GM12878 (cell line): ENCODE results near the gene SBF2. TPM values are rescaled to one million over a fixed set of nuclear protein-coding genes. Genes with fewer than 3 reads are reported as not detected.

Experiments
- ATAC-seq: fragments of 200-7000 bp; cut with Tn5 transposase; 3 replicates; pipeline ENCODE4 v1.9.1; 2020; ENCODE audit warnings: mild to moderate bottlenecking, moderate library complexity
- BruUV-seq: library from RNA; stranded (reverse); fragments of 400-500 nt; replicated peaks from 2 replicates; lab custom pipeline; 2021; lab: Mats Ljungman, UMichigan
- CTCF ChIA-PET: fragments of 300-600 bp; sonication (Branson Sonifier 250); formaldehyde crosslinking; extraction: SDS; loops from one replicate; lab custom pipeline; 2021; ENCODE audit warnings: inconsistent platforms; lab: Yijun Ruan, JAX
- POLR2A ChIA-PET: fragments of 350-600 bp; formaldehyde crosslinking; extraction: SDS; loops from one replicate; lab custom pipeline; 2021; ENCODE audit warnings: inconsistent platforms; lab: Charles Lee
- RAD21 ChIA-PET: fragments of 300-600 bp; sonication (Branson Sonifier 250); formaldehyde crosslinking; loops from one replicate; lab custom pipeline; 2023; ENCODE audit warnings: antibody characterized with exemption; ENCODE audit not compliant: unreplicated experiment; lab: Charles Lee
- SMC1A ChIA-PET: fragments of 300-600 bp; sonication (Branson Sonifier 250); formaldehyde crosslinking; loops from one replicate; lab custom pipeline; 2023; ENCODE audit not compliant: unreplicated experiment, uncharacterized antibody; lab: Charles Lee
- DNase-seq: peaks from one replicate; pipeline ENCODE4 v3.0.0-alpha.2; 2011; ENCODE audit warnings: low read depth, low spot score
- FAIRE-seq: peaks from 3 replicates; lab custom pipeline; 2011; peaks lifted over from hg19 to GRCh38; lab: Jason Lieb, UNC
- H2AFZ ChIP-seq: 2 replicates; pipeline ENCODE4 v1.6.0; 2011; ENCODE audit warnings: low read depth, low read length, control low read depth; ENCODE audit not compliant: control insufficient read depth
- H3K27ac ChIP-seq: 2 replicates; pipeline ENCODE4 v1.5.1; 2011; ENCODE audit warnings: control low read depth; ENCODE audit not compliant: control insufficient read depth, insufficient read depth
- H3K27me3 ChIP-seq, 2 experiments: replicated peaks in 1 of 2; 2 replicates each; pipeline versions ENCODE4 v1.6.0 to v1.6.1; 2011; ENCODE audit warnings: low read length in 1 of 2; ENCODE audit not compliant: control insufficient read depth in 2 of 2, insufficient read depth in 2 of 2
- H3K36me3 ChIP-seq, 2 experiments: 2 replicates each; pipeline ENCODE4 v1.5.1; 2011; ENCODE audit warnings: low read length in 1 of 2; ENCODE audit not compliant: control insufficient read depth in 2 of 2, insufficient read depth in 2 of 2
- H3K4me1 ChIP-seq: 2 replicates; pipeline ENCODE4 v1.6.1; 2011; ENCODE audit warnings: mild to moderate bottlenecking, low read length, moderate library complexity, mixed read lengths; ENCODE audit not compliant: control insufficient read depth, insufficient read depth
- H3K4me2 ChIP-seq: 2 replicates; pipeline ENCODE4 v1.6.0; 2011; ENCODE audit warnings: control low read depth; ENCODE audit not compliant: control insufficient read depth, insufficient read depth
- H3K4me3 ChIP-seq: fragments of 200-600 bp; sonication (generic); 2 replicates; pipeline ENCODE4 v1.5.1; 2016
- H3K79me2 ChIP-seq: 2 replicates; pipeline ENCODE4 v1.6.0; 2011; ENCODE audit warnings: low read length; ENCODE audit not compliant: control insufficient read depth, insufficient read depth
- H3K9ac ChIP-seq: 2 replicates; pipeline ENCODE4 v1.8.0; 2011; ENCODE audit warnings: low read length, control low read depth, mixed read lengths; ENCODE audit not compliant: control insufficient read depth, insufficient read depth
- H3K9me3 ChIP-seq: replicated peaks from 3 replicates; pipeline ENCODE4 v1.5.1; 2011; ENCODE audit warnings: mild to moderate bottlenecking, low read length; ENCODE audit not compliant: control insufficient read depth, insufficient read depth
- H4K20me1 ChIP-seq: 2 replicates; pipeline ENCODE4 v1.6.0; 2011; ENCODE audit not compliant: control insufficient read depth, insufficient read depth
- ASH2L ChIP-seq: fragments of 300-600, 200-600 bp; sonication (generic); IDR thresholded peaks from 2 replicates; pipeline ENCODE4 v1.6.1; 2017; ENCODE audit warnings: low read depth, mild to moderate bottlenecking, borderline replicate concordance
- BMI1 ChIP-seq: fragments of 450-650 bp; IDR thresholded peaks from 2 replicates; pipeline ENCODE4 v1.6.1; 2016; ENCODE audit warnings: mild to moderate bottlenecking, moderate library complexity, borderline replicate concordance
- IKZF2 ChIP-seq, 2 experiments: fragments of 450-650 bp; IDR thresholded peaks; 2 replicates each; pipeline ENCODE4 v1.6.1; 2017; ENCODE audit warnings: mild to moderate bottlenecking in 2 of 2, moderate library complexity in 2 of 2
- IRF3 ChIP-seq: fragments of 450-650 bp; IDR thresholded peaks from 2 replicates; pipeline ENCODE4 v1.6.1; 2014; ENCODE audit warnings: mild to moderate bottlenecking
- MTA3 ChIP-seq: IDR thresholded peaks from 2 replicates; pipeline ENCODE4 v1.6.1; 2012; ENCODE audit warnings: low read length, inconsistent platforms, borderline replicate concordance
- MYB ChIP-seq: fragments of 150-350 bp; IDR thresholded peaks from 2 replicates; pipeline ENCODE4 v1.6.1; 2014; ENCODE audit warnings: mild to moderate bottlenecking, low read depth, low read length, borderline replicate concordance
- NR2C1 ChIP-seq: fragments of 450-650 bp; IDR thresholded peaks from 2 replicates; pipeline ENCODE4 v1.6.1; 2017; ENCODE audit warnings: antibody characterized with exemption, mild to moderate bottlenecking, moderate library complexity
- RELA ChIP-seq: fragments of 450-650 bp; IDR thresholded peaks from 2 replicates; pipeline ENCODE4 v1.8.0; 2014; ENCODE audit warnings: borderline replicate concordance; ENCODE audit not compliant: partially characterized antibody
- RFX5 ChIP-seq: IDR thresholded peaks from 2 replicates; pipeline ENCODE4 v1.6.1; 2011; ENCODE audit warnings: low read depth, low read length, improper control_type of control experiment
- SPI1 ChIP-seq: IDR thresholded peaks from 2 replicates; pipeline ENCODE4 v1.6.1; 2011; ENCODE audit warnings: low read depth, mild to moderate bottlenecking, low read length, moderate library complexity, borderline replicate concordance; ENCODE audit not compliant: insufficient read depth
- SRF ChIP-seq, 2 experiments: IDR thresholded peaks; 2 replicates each; pipeline ENCODE4 v1.6.1; 2011; ENCODE audit warnings: low read depth in 2 of 2, low read length in 2 of 2, mild to moderate bottlenecking in 1 of 2, moderate library complexity in 1 of 2
- ZNF24 ChIP-seq: fragments of 450-650 bp; IDR thresholded peaks from 2 replicates; pipeline ENCODE4 v1.6.1; 2017; ENCODE audit warnings: antibody characterized with exemption, mild to moderate bottlenecking
- WGBS: methylation state at CpG from one replicate; pipeline ENCODE4 v1.1.6; 2016; ENCODE audit warnings: low lambda C conversion rate; ENCODE audit not compliant: insufficient replicate concordance, insufficient coverage; ENCODE audit errors: missing lambda C conversion rate; 5-methylcytosine and 5-hydroxymethylcytosine counted together
- in situ Hi-C: fragments of 300-500 bp; cut with MboI; formaldehyde crosslinking; loops from 9 replicates; pipeline ENCODE4 v1.14.3; 2018; ENCODE audit warnings: mixed read lengths
- intact Hi-C: fragments of 100-400 bp; cut with micrococcal nuclease; formaldehyde crosslinking; loops from one replicate; pipeline ENCODE4 v1.14.2; 2022; ENCODE audit not compliant: unreplicated experiment
- polyA plus RNA-seq, 11 experiments: library from polyadenylated mRNA; depleted of rRNA in 4 of 11; unstranded in 6 of 11; stranded (reverse) in 5 of 11; fragments of >200 nt; fragmentation: Nextera tagmentation in 4 of 11; fragmentation: Illumina TruSeq in 1 of 11; extraction: Ambion mirVana in 4 of 11; extraction: Trizol in 1 of 11; gene quantifications; 1 replicate in 1 of 11; 2 replicates in 10 of 11; pipeline versions ENCODE4 v1.2.1 to v1.2.3, GENCODE V29; 2011 to 2016; ENCODE audit warnings: inconsistent platforms in 2 of 11, missing spikeins in 2 of 11, low read depth in 1 of 11
- total RNA-seq, 4 experiments: library from RNA; depleted of rRNA in 3 of 4; stranded (reverse); fragments of >200 nt in 3 of 4; fragmentation: Illumina TruSeq in 1 of 4; extraction: Trizol in 1 of 4; gene quantifications; 2 replicates each; pipeline versions ENCODE4 v1.2.1 to v1.2.3, GENCODE V29; 2013 to 2021

Gene SBF2
- total and polyA plus RNA-seq, 10 of the 15 experiments (the other 5 are each of a cell fraction or from before 2014, with no cell fraction given) = 0.24 to 2.3 (median 1.1) TPM

- no peak for ATAC-seq
These were observed 338.6 kb downstream of the SBF2 start for GRCh38 chr11:9955391-9955790.

More at GRCh38 chr11:9955391-9955790, 338.6 kb downstream of the SBF2 start:
- intact Hi-C loops = no loop called here
- ChIA-PET CTCF (interaction anchor here (1.1 kb wide), 1 partner anchor 18 kb away, joined by 4 read pairs; no protein-coding TSS in a partner anchor), RAD21 (no interaction called here), POLR2A (no interaction called here), SMC1A (interaction anchor here (0.8 to 1.1 kb wide), 2 partner anchors 9 to 17 kb away, joined by 3 read pairs; no protein-coding TSS in a partner anchor)
- TF ChIP-seq IKZF2 (IDR thresholded peaks at IDR 0.05) = no peak
- no peak for TF ChIP-seq ZNF24
- TF ChIP-seq MTA3 = no peak
- no peak for TF ChIP-seq SPI1
- no peak for TF ChIP-seq BMI1
- TF ChIP-seq SRF (IDR thresholded peaks at IDR 0.05; ENCODE audit: low read depth in 2 of 2, low read length in 2 of 2) = no peak
- TF ChIP-seq IRF3 = no peak
- TF ChIP-seq RELA = no peak
- no peak for TF ChIP-seq ASH2L
- TF ChIP-seq MYB = no peak
- no peak for TF ChIP-seq RFX5
- no peak for TF ChIP-seq NR2C1
- 37% methylated on average over 1 of the region's 1 CpG for WGBS
- Histone ChIP-seq H3K9me3 (no peaks in the 10 kb centered on the region), H3K27me3 (no peaks in the 10 kb centered on the region), H3K4me2 (no peak overlapping the region), H3K4me3 (no peak overlapping the region), H3K36me3 (no peaks in the 10 kb centered on the region), H2AFZ (no peak overlapping the region), H3K27ac (no peak overlapping the region), H3K79me2 (no peaks in the 10 kb centered on the region), H4K20me1 (no peaks in the 10 kb centered on the region), H3K9ac (no peak overlapping the region), H3K4me1 (no peaks in the 10 kb centered on the region)
- FAIRE-seq = no peak
- DNase-seq = no peak
- in situ Hi-C loops = no loop called here
- no TSS peak for BruUV-seq
